ENCODE data around the gene TIAM2.
"Not testable (repeated sequence)": the region's sequence is repeated elsewhere in the genome, so short reads cannot be mapped to it uniquely, and the experiment has no call there.

GRCh38 chr6:154966065-154966770, 28.9 kb upstream of the TIAM2 start:
- not testable (repeated sequence) for TF ChIP-seq CTCF (IDR thresholded peaks at IDR 0.05; ENCODE audit: poor library complexity); EZH2phosphoT487 (IDR thresholded peaks at IDR 0.05; ENCODE audit: low read depth, severe bottlenecking, unreplicated experiment); EZH2 (IDR thresholded peaks at IDR 0.05; ENCODE audit: borderline replicate concordance)

Measured in hepatocyte (in vitro differentiated cells).